NB4 (cell line): ENCODE data around the gene NAV3.

Source experiments
- MYC ChIP-seq: IDR thresholded peaks from 2 replicates; pipeline ENCODE4 v1.6.1; 2011; ENCODE audit warnings: low read depth, low read length
- POLR2A ChIP-seq: IDR thresholded peaks from 2 replicates; pipeline ENCODE4 v1.6.1; 2011; ENCODE audit warnings: mild to moderate bottlenecking; ENCODE audit not compliant: insufficient read length; ENCODE audit errors: extremely low read depth
- TF ChIP-seq, protein P1 (sequence below): IDR thresholded peaks from one replicate; pipeline ENCODE4 v1.5.1; 2012; ENCODE audit warnings: low read depth, low read length
- TF ChIP-seq, protein P2 (sequence below): IDR thresholded peaks from 2 replicates; pipeline ENCODE4 v1.6.1; 2011; ENCODE audit warnings: low read depth, low read length

DNA sequence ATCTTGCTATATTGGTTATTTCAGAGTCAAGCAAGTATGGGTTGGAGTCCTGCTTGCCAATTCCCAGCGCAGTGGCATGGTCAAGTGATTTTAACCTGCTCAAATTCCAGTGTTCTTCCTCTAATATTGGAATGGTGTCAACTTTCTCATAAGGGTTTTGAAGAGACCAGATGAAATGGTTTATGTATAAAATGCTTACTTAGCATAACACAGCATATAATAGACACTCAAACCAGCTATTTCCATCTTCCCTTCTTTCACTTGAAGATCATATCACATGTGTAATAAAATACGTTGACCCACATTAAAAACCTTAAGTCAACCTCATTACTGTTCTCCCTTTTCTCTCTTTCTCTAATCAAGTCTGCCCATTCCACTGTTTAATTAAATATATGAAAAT, 144.0 kb downstream of the NAV3 start:
- TF ChIP-seq, protein P1, sequence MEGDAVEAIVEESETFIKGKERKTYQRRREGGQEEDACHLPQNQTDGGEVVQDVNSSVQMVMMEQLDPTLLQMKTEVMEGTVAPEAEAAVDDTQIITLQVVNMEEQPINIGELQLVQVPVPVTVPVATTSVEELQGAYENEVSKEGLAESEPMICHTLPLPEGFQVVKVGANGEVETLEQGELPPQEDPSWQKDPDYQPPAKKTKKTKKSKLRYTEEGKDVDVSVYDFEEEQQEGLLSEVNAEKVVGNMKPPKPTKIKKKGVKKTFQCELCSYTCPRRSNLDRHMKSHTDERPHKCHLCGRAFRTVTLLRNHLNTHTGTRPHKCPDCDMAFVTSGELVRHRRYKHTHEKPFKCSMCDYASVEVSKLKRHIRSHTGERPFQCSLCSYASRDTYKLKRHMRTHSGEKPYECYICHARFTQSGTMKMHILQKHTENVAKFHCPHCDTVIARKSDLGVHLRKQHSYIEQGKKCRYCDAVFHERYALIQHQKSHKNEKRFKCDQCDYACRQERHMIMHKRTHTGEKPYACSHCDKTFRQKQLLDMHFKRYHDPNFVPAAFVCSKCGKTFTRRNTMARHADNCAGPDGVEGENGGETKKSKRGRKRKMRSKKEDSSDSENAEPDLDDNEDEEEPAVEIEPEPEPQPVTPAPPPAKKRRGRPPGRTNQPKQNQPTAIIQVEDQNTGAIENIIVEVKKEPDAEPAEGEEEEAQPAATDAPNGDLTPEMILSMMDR: no peak
- TF ChIP-seq, protein P2, sequence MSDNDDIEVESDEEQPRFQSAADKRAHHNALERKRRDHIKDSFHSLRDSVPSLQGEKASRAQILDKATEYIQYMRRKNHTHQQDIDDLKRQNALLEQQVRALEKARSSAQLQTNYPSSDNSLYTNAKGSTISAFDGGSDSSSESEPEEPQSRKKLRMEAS: no peak
- TF ChIP-seq MYC (no peak), POLR2A (no peak)
